ENCODE measurements around the gene C1QTNF7. TPM values are rescaled to one million over a fixed set of nuclear protein-coding genes. Genes with fewer than 3 reads are reported as not detected.

The C1QTNF7 gene
- total and polyA plus RNA-seq, 2 of the 13 experiments (the other 11 are each of a cell fraction or from before 2014, with no cell fraction given), result not detected

DNA sequence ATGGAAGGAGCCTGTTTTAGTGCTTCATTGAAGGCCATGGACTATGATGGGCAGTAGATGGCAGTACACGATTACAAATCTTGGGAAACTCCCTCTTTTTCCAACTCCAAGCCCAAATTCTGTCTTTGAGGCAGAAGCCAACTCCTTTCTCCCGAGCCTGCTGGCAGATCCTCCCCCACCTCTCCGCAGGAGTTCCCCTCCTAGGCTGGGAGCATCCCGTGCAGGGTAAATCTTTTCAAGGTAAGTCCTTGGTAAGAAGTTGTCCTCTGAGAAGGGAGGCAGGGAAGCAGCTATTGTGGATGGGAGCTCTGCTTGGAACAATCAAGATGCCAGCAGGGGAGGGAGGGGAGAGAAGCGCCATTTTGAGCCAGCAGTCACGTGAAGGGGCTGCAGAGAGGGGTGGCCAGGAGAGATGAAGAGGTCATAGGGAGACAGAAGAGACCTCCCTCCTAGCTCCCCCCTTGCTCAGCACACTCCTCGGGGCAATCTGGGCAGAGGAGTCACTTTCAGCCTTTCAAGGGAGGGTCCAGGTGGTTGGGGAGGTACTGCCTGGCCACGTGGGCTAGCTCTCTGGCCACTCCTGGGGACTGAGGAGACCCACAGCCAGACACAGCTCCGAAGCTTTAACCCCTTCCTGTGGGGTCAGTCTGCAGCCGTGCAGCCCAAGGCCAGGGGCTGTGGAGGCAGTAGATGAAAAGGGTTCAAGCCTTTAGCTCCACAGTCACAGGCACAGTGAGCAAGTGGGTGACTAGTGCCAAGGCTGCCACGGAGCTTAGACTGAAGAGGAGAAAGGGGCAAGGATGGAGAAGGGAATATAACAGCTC, 51.5 kb downstream of the C1QTNF7 start (continued):
- no peak; the same call in 1 of the 2 replicates for TF ChIP-seq GATAD2A (CRISPR knock-in tag; IDR thresholded peaks at IDR 0.05)
- peak; percentile 66; the same call in 1 of the 2 replicates for TF ChIP-seq SALL2 (CRISPR knock-in tag; IDR thresholded peaks at IDR 0.05)
- peak; percentile 25; the same call in 1 of the 2 replicates for TF ChIP-seq DR1 (CRISPR knock-in tag; IDR thresholded peaks at IDR 0.05)
- no peak for TF ChIP-seq ZC3H13 (CRISPR knock-in tag; IDR thresholded peaks at IDR 0.05)
- no peak for TF ChIP-seq RFXAP (CRISPR knock-in tag; IDR thresholded peaks at IDR 0.05; ENCODE audit: borderline replicate concordance)
- TF ChIP-seq, protein P1, sequence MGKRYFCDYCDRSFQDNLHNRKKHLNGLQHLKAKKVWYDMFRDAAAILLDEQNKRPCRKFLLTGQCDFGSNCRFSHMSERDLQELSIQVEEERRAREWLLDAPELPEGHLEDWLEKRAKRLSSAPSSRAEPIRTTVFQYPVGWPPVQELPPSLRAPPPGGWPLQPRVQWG (CRISPR knock-in tag; IDR thresholded peaks at IDR 0.05; ENCODE audit: borderline replicate concordance, low read depth), result no peak
- TF ChIP-seq YEATS4 (CRISPR knock-in tag; IDR thresholded peaks at IDR 0.05; ENCODE audit: borderline replicate concordance), result peak; percentile 56
- TF ChIP-seq, protein P2, sequence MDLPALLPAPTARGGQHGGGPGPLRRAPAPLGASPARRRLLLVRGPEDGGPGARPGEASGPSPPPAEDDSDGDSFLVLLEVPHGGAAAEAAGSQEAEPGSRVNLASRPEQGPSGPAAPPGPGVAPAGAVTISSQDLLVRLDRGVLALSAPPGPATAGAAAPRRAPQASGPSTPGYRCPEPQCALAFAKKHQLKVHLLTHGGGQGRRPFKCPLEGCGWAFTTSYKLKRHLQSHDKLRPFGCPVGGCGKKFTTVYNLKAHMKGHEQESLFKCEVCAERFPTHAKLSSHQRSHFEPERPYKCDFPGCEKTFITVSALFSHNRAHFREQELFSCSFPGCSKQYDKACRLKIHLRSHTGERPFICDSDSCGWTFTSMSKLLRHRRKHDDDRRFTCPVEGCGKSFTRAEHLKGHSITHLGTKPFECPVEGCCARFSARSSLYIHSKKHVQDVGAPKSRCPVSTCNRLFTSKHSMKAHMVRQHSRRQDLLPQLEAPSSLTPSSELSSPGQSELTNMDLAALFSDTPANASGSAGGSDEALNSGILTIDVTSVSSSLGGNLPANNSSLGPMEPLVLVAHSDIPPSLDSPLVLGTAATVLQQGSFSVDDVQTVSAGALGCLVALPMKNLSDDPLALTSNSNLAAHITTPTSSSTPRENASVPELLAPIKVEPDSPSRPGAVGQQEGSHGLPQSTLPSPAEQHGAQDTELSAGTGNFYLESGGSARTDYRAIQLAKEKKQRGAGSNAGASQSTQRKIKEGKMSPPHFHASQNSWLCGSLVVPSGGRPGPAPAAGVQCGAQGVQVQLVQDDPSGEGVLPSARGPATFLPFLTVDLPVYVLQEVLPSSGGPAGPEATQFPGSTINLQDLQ (CRISPR knock-in tag; IDR thresholded peaks at IDR 0.05), result no peak
- TF ChIP-seq NFATC3 (CRISPR knock-in tag; IDR thresholded peaks at IDR 0.05), result no peak
- no peak for TF ChIP-seq SP2 (CRISPR knock-in tag; IDR thresholded peaks at IDR 0.05)
- TF ChIP-seq, protein P3, sequence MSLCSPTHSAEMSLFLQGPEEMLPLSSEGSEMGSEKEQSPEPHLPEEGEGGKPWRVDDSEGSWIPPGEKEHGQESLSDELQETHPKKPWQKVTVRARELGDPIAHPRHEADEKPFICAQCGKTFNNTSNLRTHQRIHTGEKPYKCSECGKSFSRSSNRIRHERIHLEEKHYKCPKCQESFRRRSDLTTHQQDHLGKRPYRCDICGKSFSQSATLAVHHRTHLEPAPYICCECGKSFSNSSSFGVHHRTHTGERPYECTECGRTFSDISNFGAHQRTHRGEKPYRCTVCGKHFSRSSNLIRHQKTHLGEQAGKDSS (CRISPR knock-in tag; IDR thresholded peaks at IDR 0.05; ENCODE audit: borderline replicate concordance, low read depth), result peak; percentile 59; the same call in 1 of the 2 replicates
- no peak for TF ChIP-seq SAFB2 (CRISPR knock-in tag; IDR thresholded peaks at IDR 0.05; ENCODE audit: borderline replicate concordance, low read depth)
- no peak; the same call in 1 of the 2 replicates for TF ChIP-seq MLX (CRISPR knock-in tag; IDR thresholded peaks at IDR 0.05)
- TF ChIP-seq RNF219 (CRISPR knock-in tag; IDR thresholded peaks at IDR 0.05), result no peak
- peak; percentile 76 for TF ChIP-seq ZNF619 (CRISPR knock-in tag; IDR thresholded peaks at IDR 0.05)
- no peak for TF ChIP-seq SRSF4 (IDR thresholded peaks at IDR 0.05; ENCODE audit: low read depth, low read length, poor library complexity, severe bottlenecking)
- no peak for TF ChIP-seq TBP (CRISPR knock-in tag; IDR thresholded peaks at IDR 0.05)
- TF ChIP-seq ZNF382 (CRISPR knock-in tag; IDR thresholded peaks at IDR 0.05; ENCODE audit: borderline replicate concordance), result no peak
- TF ChIP-seq ZNF678 (CRISPR knock-in tag; IDR thresholded peaks at IDR 0.05), result no peak
- no peak for TF ChIP-seq GPBP1L1 (CRISPR knock-in tag; IDR thresholded peaks at IDR 0.05)
- TF ChIP-seq ZNF207 (IDR thresholded peaks at IDR 0.05; ENCODE audit: borderline replicate concordance), result no peak
- no peak for TF ChIP-seq ZBTB7B (CRISPR knock-in tag; IDR thresholded peaks at IDR 0.05)
